Ramos (cell line): ENCODE measurements around the gene AP3S2.
"Not testable (repeated sequence)": the region's sequence is repeated elsewhere in the genome, so short reads cannot be mapped to it uniquely, and the experiment has no call there.

Experiments used
- in situ Hi-C: fragments of 300-500 bp; cut with MboI; formaldehyde crosslinking; loops from one replicate; pipeline ENCODE4 v1.14.3; 2022; ENCODE audit warnings: low sequenced_read_pairs; ENCODE audit not compliant: unreplicated experiment

Gene AP3S2

GRCh38 chr15:89893696-89894447 lies at the start of gene AP3S2:
Gene AP3S2, minus strand, starts transcription at chr15:89893994. Its CDS starts 45 bp downstream, at chr15:89893949.
- in situ Hi-C loops: loop anchor here (5.0 kb wide), 1 partner anchor 198 kb away; no protein-coding TSS in a partner anchor

GRCh38 chr15:89939910-89940309 lies 46.1 kb upstream of the AP3S2 start:
- in situ Hi-C loops: no loop called here

GRCh38 chr15:89939377-89939776 lies 45.6 kb upstream of the AP3S2 start:
- in situ Hi-C loops: not testable (repeated sequence)

- in situ Hi-C loops: no loop called here
Observed at GRCh38 chr15:89937365-89938350, 43.9 kb upstream of the AP3S2 start.

GRCh38 chr15:89936786-89937265 lies 43.0 kb upstream of the AP3S2 start:
- in situ Hi-C loops: no loop called here

- in situ Hi-C loops: no loop called here
Observed at GRCh38 chr15:89936051-89936785, 42.4 kb upstream of the AP3S2 start.

- in situ Hi-C loops: no loop called here
Observed at GRCh38 chr15:89932880-89933279, 39.1 kb upstream of the AP3S2 start.

- in situ Hi-C loops: no loop called here
Observed at GRCh38 chr15:89928421-89928820, 34.6 kb upstream of the AP3S2 start.

- in situ Hi-C loops: no loop called here
Observed at GRCh38 chr15:89926158-89926557, 32.4 kb upstream of the AP3S2 start.

- in situ Hi-C loops: no loop called here
Observed at GRCh38 chr15:89917442-89918101, 23.8 kb upstream of the AP3S2 start.

GRCh38 chr15:89916660-89917059 lies 22.9 kb upstream of the AP3S2 start:
- in situ Hi-C loops: no loop called here

GRCh38 chr15:89912674-89913396 lies 19.0 kb upstream of the AP3S2 start, which contains the start of gene ARPIN:
Gene ARPIN, minus strand, starts transcription at chr15:89912952. Its CDS starts 117 bp downstream, at chr15:89912835.
- in situ Hi-C loops: no loop called here

GRCh38 chr15:89912145-89912673 lies 18.4 kb upstream of the AP3S2 start:
- in situ Hi-C loops: no loop called here

- in situ Hi-C loops: no loop called here
Observed at GRCh38 chr15:89910891-89911626, 17.3 kb upstream of the AP3S2 start.

GRCh38 chr15:89909611-89910010 lies 15.8 kb upstream of the AP3S2 start:
- in situ Hi-C loops: no loop called here

GRCh38 chr15:89908226-89908625 lies 14.4 kb upstream of the AP3S2 start:
- in situ Hi-C loops: no loop called here

- in situ Hi-C loops: no loop called here
Observed at GRCh38 chr15:89907289-89907688, 13.5 kb upstream of the AP3S2 start.

GRCh38 chr15:89905846-89906378 lies 12.1 kb upstream of the AP3S2 start:
- in situ Hi-C loops: no loop called here
